ENCODE data around the gene COL4A2.

GRCh38 chr13:110472904-110473563, 165.9 kb downstream of the COL4A2 start:
- TF ChIP-seq, protein P1, sequence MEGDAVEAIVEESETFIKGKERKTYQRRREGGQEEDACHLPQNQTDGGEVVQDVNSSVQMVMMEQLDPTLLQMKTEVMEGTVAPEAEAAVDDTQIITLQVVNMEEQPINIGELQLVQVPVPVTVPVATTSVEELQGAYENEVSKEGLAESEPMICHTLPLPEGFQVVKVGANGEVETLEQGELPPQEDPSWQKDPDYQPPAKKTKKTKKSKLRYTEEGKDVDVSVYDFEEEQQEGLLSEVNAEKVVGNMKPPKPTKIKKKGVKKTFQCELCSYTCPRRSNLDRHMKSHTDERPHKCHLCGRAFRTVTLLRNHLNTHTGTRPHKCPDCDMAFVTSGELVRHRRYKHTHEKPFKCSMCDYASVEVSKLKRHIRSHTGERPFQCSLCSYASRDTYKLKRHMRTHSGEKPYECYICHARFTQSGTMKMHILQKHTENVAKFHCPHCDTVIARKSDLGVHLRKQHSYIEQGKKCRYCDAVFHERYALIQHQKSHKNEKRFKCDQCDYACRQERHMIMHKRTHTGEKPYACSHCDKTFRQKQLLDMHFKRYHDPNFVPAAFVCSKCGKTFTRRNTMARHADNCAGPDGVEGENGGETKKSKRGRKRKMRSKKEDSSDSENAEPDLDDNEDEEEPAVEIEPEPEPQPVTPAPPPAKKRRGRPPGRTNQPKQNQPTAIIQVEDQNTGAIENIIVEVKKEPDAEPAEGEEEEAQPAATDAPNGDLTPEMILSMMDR (IDR thresholded peaks at IDR 0.05; ENCODE audit: insufficient read depth, low read depth, low read length), result no peak
- no peak for TF ChIP-seq EZH2 (IDR thresholded peaks at IDR 0.05; ENCODE audit: insufficient read depth, low read length)

Measured in astrocyte (in vitro differentiated cells and primary cell).